IPS DF 6.9 (cell line): Measurements from ENCODE around the gene TLCD3B.

ENCODE experiments used
- DNase-seq: peaks from one replicate; pipeline ENCODE4 v3.0.0-alpha.2; 2013; ENCODE audit warnings: low read depth, low spot score
- H3K27ac ChIP-seq: one replicate; pipeline ENCODE4 v1.5.1; 2013; ENCODE audit warnings: low read length, control low read depth
- H3K27me3 ChIP-seq: 2 replicates; pipeline ENCODE4 v1.6.1; 2013; ENCODE audit warnings: mild to moderate bottlenecking, low read length; ENCODE audit not compliant: control insufficient read depth, insufficient read depth
- H3K36me3 ChIP-seq: 2 replicates; pipeline ENCODE4 v1.6.1; 2013; ENCODE audit warnings: low read length; ENCODE audit not compliant: control insufficient read depth, insufficient read depth
- H3K4me1 ChIP-seq: 2 replicates; pipeline ENCODE4 v1.6.1; 2013; ENCODE audit warnings: low read length; ENCODE audit not compliant: control insufficient read depth, insufficient read depth
- H3K4me3 ChIP-seq: 2 replicates; pipeline ENCODE4 v1.5.1; 2013; ENCODE audit warnings: mild to moderate bottlenecking, low read length
- H3K9me3 ChIP-seq: 2 replicates; pipeline ENCODE4 v1.6.1; 2013; ENCODE audit warnings: low read length, inconsistent platforms; ENCODE audit not compliant: control insufficient read depth, insufficient read depth
- WGBS: extraction: QIAGEN DNeasy Blood & Tissue Kit; methylation state at CpG from one replicate; pipeline ENCODE4 v1.1.7; 2013; ENCODE audit warnings: mixed read lengths, missing lambda C conversion rate; ENCODE audit not compliant: insufficient read length, insufficient coverage; 5-methylcytosine and 5-hydroxymethylcytosine counted together

Gene TLCD3B

DNA sequence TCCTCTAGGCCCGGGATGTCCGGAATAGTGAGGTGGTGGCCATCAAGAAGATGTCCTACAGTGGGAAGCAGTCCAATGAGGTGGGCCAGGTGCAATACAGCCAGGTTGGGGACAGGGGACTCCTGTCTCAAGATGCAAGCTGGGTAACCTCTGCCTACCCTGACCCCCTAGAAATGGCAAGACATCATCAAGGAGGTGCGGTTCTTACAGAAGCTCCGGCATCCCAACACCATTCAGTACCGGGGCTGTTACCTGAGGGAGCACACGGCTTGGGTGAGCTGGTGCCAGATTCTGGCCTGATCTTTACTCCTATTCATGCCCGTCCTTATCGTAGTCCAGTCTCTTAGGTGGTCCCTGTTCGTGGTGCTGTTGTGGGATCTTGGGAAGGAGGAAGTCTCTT, 53.0 kb downstream of the TLCD3B start:
- Histone ChIP-seq H3K36me3 (peaks cover 25% of the 10 kb centered on the region; the same call in 1 of the 2 replicates), H3K4me1 (0 out of 2 replicates have a peak, but pooled peaks cover 4% of the 10 kb centered on the region), H3K27me3 (no peaks in the 10 kb centered on the region), H3K27ac (no peak overlapping the region), H3K9me3 (no peaks in the 10 kb centered on the region), H3K4me3 (no peak overlapping the region)
- DNase-seq = no peak
- no CpG with 5 or more reads among the region's 9 CpGs for WGBS

GRCh38 chr16:29977063-29977825, 53.8 kb downstream of the TLCD3B start:
- H3K27ac ChIP-seq = no peak overlapping the region
- 0 out of 2 replicates have a peak, but pooled peaks cover 4% of the 10 kb centered on the region for H3K4me1 ChIP-seq
- H3K4me3 ChIP-seq = no peak overlapping the region
- no peak for DNase-seq
- peaks cover 20% of the 10 kb centered on the region; the same call in 1 of the 2 replicates for H3K36me3 ChIP-seq
- H3K9me3 ChIP-seq = no peaks in the 10 kb centered on the region
- no CpG with 5 or more reads among the region's 9 CpGs for WGBS
- H3K27me3 ChIP-seq = no peaks in the 10 kb centered on the region; the same call in 1 of the 2 replicates

- DNase-seq = no peak
- no peak overlapping the region for H3K4me3 ChIP-seq
- peaks cover 14% of the 10 kb centered on the region; the same call in 1 of the 2 replicates for H3K36me3 ChIP-seq
- no peaks in the 10 kb centered on the region for H3K9me3 ChIP-seq
- H3K27me3 ChIP-seq = no peaks in the 10 kb centered on the region; the same call in 1 of the 2 replicates
- 0 out of 2 replicates have a peak, but pooled peaks cover 4% of the 10 kb centered on the region for H3K4me1 ChIP-seq
- no CpG with 5 or more reads among the region's 6 CpGs for WGBS
- H3K27ac ChIP-seq = no peak overlapping the region
These were observed 55.1 kb downstream of the TLCD3B start for GRCh38 chr16:29975811-29976511.

- H3K4me3 ChIP-seq = no peak overlapping the region; the same call in 1 of the 2 replicates
These were observed 55.9 kb downstream of the TLCD3B start for GRCh38 chr16:29975134-29975538.

More at GRCh38 chr16:29975134-29975538, 55.9 kb downstream of the TLCD3B start:
- no peak for DNase-seq
- Histone ChIP-seq H3K9me3 (no peaks in the 10 kb centered on the region), H3K36me3 (peaks cover 14% of the 10 kb centered on the region; the same call in 1 of the 2 replicates), H3K27ac (no peak overlapping the region), H3K4me1 (0 out of 2 replicates have a peak, but pooled peaks cover 4% of the 10 kb centered on the region), H3K27me3 (no peaks in the 10 kb centered on the region; the same call in 1 of the 2 replicates)
- WGBS = no CpG with 5 or more reads among the region's 5 CpGs
